ENCODE results near the gene FBLIM1.
"Not testable (repeated sequence)": the region's sequence is repeated elsewhere in the genome, so short reads cannot be mapped to it uniquely, and the experiment has no call there.

The FBLIM1 gene

DNA sequence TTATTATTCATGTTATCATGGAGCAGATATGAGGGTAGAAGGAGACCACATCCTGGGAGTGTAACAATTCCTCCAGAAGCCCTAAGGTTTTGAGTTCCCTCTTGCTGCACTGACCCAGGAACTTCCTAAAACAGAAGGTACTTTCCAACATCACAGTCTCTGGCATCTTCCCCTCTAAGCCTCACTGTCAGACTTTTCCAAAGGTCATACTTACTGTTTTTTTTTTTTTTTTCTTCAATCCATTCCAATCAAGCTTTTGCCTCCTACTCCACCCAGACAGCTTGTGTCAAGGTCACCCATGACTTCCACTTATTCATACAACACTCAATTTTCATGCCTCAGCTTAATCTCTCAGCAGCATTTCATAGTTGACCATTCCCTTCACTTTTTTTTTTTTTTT lies 67.2 kb downstream of the FBLIM1 start:
- DNase-seq = no peak

DNA sequence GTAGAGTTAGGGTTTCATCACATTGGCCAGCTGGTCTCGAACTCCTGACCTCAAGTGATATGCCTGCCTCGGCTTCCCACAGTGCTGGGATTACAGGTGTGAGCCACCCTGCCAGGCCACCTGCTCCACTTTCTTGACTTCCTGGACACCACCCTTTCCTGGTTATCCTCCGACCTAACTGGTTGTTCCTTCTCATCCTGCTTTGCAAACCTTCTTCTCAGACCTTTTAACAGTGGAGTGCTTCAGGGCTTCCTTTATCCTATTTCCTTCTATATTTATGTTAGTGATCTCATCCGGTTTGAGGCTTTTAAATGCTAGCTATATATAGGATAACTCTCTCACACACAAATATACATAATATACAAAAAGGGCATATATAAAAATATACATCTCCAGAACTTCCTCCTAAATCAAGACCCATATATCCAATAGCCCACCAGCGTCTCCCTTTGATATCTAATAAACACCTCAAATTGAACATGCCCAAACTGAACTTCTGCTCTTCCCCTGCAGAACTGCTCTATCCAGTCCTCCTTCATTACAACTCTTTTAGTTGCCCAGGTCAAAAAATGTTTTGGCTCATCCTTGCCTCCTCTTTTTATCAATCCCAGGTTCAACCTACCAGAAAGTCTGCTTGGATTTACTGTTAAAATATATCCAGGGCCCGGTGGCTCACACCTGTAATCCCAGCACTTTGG lies 68.4 kb downstream of the FBLIM1 start:
- no peak for DNase-seq

DNA sequence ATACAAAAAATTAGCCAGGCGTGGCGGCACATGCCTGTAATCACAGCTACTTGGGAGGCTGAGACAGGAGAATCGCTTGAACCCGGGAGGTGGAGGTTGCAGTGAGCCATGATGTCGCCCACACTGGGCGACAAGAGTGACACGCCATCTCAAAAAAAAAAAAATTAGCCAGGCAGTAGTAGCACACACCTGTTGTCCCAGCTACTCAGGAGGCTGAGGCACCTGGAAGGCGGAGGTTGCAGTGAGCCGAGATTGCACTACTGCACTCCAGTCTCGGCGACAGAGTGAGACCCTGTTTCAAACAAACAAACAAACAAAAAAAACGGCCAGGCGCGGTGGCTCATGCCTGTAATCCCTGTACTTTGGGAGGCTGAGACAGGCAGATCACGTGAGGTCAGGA lies 69.0 kb downstream of the FBLIM1 start:
- DNase-seq = not testable (repeated sequence)

DNA sequence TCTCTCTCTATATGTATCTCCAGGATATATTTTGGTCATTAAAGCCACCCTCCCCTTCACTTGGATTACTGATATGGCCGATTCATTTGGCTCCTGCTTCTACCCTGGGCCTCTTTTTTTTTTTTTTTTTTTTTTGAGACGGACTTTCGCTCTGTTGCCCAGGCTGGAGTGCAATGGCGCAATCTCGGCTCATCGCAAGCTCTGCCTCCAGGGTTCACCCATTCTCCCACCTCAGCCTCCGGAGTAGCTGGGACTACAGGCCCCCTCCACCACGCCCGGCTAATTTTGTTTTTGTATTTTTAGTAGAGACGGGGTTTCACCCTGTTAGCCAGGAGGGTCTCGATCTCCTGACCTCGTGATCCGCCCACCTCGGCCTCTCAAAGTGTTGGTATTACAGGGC lies 70.3 kb downstream of the FBLIM1 start:
- not testable (repeated sequence) for DNase-seq

DNA sequence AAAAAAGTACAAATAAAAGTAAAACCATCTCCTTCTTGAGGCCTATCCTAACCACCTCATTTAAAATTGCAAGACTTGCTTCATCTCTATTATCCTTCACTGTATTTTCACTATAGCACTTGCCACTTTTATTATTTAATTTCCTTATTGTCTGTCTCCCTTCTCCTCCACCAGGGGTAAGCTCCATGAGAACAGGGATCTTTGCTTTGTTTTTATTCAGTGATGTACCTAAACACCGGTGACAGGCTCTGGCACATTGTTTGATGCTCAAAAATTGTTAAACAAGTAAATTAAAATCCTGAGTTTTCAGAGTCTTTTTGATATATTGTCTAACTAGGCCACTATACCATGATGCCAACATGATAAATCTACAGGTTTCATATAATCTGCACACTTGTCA lies 71.7 kb downstream of the FBLIM1 start:
- no peak for DNase-seq

DNA sequence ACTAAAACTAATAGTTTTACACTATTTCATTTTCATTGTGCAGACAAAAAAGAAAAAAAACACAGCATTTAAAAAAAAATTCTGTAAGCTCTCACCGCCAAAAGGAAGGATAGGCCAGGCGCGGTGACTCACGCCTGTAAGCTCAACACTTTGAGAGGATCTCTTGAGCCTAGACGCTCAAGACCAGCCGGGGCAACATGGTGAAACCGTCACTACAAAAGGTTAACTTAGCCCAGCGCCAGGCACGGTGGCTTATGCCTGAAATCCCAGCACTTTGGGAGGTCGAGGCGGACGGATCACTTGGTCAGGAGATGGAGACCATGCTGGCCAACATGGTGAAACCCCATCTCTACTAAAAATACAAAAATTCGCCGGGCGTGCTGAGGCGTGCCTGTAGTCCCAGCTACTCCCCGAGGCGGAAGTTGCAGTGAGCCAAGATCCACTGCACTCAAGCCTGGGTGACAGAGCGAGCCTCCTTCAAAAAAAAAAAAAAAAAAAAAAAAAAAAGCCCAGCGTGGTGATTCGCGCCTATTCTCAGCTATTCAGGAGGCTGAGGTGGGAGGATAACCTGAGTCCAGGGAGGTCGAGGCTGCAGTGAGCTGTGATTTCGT lies 74.6 kb downstream of the FBLIM1 start:
- DNase-seq = peak; percentile 20

DNA sequence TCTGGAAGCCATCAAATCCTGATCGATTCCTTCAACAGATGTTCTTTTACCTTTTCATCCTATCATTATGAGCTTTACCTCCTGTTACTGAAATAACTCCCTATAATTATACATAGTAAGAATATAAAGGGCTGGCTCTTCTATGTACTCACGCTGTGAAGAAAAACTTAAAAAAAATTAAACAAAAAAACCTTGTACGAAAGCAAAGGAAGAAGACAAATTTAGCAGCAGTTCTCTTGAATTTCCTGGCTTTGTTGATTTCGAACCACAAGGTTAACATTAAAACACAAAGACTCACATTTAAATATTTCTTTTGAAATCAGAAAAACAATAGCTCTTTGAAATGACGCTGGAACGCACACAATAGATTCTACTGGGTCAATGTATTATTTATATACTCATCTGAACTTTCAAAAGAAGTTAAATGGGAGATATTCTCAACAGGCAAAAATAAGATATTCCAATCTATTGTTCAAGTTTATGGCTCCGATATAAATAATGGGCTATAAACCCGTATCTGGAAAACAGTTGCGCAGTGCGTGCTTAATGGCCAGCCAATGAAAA lies 75.3 kb downstream of the FBLIM1 start:
- no peak for DNase-seq

DNA sequence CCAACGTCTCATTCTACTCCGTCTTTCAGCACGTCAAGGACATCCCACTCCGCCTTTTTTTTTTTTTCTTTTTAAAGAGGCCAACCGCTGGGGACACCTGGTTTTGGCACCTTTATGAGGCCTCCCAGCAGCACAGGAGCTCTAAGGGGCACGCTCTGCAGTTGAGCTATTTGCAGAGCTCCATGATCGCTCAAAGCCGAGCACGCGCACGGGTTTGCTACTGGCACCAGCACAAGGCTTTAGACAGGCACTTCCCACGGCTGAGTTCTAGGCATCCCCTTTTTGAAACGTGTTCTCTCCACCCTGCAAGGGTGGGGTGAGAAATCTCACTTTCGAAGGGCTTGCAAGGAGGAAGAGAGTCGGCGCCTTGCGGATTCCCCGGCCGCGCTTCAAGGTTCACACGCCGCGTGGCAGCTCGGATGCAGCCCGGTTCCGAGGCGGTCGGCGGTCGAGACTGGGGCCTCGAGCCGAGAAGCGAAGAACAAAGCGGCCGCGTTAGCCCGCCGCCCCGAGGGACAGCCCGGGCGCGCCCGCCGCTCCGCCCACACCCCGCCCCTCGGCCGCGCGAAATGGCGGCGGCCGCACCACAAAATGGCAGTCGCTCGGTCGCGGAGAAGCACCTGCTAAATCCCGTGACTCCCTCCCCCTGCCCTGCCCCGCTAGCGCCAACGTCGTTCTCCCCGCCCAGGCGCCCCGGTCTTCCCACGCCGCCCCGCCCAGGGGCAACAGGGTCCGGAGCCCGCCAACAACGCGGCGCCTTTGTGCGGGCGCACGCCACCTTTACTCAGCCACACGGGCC lies 76.0 kb downstream of the FBLIM1 start:
- DNase-seq = peak; percentile 79

DNA sequence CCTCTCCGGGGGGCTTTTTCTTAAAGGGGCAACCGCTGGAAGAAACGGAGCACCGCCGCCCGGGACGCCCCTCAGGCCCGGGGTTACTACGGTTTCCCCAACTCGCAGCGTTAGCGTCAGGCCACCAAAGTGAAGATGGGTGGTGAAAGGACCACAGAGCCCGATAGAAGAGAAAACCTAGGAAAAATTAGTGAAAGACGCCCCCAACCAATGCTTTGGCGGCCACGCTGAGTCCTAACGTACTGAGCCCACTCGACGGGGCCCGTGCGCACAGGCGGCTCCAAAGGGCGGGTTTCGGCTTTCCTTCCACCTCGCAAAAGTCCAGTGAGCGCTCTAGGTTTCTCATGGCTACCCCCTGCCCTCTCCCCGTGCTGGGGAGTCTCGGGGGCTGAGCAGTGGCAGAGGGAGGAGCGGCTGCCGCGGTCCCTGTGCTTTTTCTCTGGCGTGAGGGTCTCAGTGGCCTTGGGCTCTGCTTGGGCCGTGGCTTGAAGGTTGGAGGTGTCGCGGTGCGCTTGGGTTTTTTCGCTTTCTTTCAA lies 76.7 kb downstream of the FBLIM1 start:
- DNase-seq = peak; percentile 54

DNA sequence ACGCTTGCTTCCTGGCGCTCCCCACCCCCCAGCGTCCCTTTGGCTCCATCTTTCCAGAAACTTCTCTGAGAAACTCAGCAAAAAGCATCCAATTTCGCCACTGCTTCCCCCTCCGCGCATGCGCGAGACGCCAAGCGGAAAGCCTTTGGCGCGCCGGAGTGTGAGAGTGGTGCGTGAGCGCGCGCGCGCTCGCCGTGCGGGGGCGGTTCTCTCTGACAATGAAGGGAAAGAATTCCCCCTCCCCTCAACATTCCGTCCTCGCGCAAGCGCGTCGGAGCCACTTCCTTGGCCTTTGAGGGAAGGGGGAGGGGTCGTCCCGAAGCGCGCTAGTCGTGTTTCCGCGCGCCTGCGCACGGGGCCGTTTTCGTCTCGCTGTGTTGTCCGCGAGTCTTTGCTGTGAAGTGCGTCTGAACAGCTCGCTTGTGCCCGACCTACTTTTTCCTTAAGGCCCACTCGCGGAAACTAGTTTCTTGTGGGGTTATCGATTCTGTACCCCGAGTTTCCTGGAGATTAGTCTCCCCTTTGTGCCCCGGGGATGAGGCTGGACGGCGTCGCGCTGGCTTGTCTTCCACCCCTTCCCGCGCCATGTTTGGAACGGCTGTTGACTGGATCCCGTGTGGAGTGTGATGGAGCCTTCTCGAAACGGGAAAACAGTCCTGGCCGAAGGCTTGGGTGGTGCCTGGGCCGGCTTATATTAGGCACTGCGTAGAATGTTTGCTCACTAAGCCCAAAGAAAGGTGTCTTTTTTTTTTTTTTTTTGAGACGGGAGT lies 77.3 kb downstream of the FBLIM1 start:
- peak; percentile 99 for DNase-seq
